Retina (tissue), 1 donor: ENCODE results near the gene METTL8.
"Not testable (repeated sequence)": the region's sequence is repeated elsewhere in the genome, so short reads cannot be mapped to it uniquely, and the experiment has no call there.

Source experiments
- DNase-seq: peaks from one replicate; pipeline ENCODE4 v3.0.0-alpha.2; 2016

METTL8 gene

DNA sequence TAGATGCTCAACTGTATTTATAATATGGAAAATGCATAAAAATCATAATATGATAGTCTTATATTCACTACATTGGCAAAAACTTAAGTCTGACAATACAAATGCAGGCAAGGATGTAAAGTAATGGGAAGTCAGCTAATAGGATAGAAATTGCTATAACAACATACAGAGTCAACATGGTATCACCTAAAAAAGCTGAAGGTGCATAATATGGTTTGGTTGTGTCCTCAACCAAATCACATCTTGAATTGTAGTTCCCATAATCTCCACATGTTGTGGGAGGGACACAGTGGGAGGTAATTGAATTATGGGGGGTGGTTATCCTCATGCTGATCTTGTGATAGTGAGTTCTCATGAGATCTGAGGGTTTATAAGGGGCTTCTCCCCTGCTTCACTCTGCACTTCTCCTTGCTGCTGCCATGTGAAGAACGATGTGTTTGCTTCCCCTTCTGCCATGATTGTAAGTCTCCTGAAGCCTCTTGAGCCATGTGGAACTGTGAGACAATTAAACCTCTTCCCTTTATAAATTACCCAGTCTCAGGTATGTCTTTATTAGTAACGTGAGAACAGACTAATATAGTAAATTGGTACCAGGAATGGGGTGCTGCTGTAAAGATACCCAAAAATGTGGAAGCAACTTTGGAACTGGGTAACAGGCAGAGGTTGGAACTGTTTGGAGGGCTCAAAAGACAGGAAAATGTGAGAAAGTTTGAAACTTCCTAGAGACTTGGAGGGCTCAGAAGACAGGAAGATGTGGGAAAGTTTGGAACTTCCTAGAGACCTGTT, 10.9 kb downstream of the METTL8 start:
- DNase-seq = not testable (repeated sequence)

DNA sequence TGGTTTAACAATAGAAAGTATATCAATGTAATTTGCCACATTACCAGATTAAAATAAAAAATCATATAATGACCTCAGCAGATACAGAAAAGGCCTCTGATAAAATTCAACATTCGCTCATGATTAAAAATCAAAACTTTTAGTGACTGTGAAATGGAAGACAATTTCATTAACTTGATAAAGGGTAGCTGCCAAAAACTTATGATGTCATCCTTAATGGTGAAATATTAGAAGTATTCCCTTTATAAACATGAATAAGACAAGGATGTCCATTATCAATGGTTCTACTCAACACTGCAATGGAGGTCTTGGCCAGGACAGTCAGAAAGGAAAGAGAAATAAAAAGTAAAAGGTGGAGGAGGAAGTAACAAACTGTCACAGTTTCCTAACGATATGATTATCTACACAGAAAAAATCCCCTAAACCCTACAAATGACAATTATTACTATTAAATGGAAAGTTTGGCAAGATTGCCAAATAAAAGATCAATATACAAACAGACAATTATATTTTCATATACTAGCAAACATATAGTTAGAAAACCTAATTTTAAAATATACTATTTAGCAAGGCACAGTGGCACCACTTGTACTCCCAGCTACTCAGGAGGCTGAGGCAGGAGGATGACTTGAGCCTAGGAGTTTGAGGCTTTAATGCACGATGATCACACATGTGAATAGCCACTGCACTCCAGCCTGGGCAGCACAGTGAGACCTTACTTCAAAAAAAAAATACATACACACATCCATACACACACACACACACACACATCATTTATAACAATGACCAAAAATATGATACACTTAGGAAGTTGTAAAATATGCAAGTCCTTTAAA, 12.8 kb downstream of the METTL8 start:
- DNase-seq = no peak

GRCh38 chr2:171419333-171419732, 14.5 kb downstream of the METTL8 start:
- no peak for DNase-seq

DNA sequence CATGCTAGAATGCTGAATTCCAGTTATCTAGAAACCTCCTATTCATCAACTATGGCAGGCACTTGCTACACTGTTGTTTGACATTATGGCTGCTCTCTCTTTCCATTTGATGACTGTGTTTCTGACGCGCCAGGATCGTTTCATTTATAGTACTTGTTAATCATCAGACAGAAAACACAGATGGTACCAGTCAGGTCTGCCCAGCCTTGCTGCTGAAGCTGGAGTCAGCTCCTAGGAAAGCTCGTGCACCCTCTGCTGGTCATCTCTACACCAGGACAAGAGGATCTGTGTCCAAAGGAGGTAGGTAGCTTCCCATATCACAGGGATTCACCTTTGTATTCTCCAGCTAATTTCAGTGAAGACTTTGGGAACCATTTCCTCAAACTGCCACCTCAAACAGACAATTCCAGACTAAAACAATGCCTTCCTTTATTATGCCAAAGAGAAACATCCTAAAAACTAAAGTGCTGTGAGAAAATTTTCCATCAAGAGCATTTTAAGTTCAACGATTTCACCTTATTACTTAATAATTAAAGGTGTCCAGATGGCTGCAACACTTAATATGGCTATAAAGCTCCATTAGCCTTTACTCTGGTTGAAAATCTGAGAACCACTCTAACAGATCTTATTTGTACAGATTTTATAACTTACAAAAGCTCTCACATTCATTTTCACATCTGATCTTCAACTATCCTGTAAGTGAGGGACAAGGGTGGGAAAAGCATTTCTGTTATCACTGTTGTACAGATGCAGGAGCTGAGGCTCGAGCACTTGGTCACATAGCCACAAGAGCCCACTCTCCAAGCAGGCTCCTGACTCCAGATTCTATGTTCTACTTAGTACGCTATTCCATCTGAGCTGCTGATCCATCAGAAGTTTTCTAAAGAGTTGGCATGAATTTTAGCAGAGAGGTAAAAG, 17.5 kb downstream of the METTL8 start:
- DNase-seq = peak; percentile 74

DNA sequence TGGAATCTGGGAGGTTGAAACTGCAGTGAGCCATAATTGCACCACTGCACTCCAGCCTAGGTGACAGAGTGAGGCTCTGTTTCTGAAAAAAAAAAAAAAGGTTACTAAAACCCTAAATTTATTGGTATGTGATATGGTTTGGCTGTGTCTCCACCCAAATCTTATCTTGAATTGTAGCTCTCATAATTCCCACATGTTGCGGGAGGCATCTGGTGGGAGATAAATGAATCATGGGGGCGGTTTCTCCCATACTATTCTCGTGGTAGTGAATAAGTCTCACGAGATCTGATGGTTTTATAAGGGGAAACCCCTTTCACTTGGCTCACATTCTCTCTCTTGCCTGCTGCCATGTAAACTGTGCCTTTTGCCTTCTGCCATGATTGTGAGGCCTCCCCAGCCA, 19.1 kb downstream of the METTL8 start:
- not testable (repeated sequence) for DNase-seq

GRCh38 chr2:171412571-171413175, 21.1 kb downstream of the METTL8 start:
- no peak for DNase-seq

DNA sequence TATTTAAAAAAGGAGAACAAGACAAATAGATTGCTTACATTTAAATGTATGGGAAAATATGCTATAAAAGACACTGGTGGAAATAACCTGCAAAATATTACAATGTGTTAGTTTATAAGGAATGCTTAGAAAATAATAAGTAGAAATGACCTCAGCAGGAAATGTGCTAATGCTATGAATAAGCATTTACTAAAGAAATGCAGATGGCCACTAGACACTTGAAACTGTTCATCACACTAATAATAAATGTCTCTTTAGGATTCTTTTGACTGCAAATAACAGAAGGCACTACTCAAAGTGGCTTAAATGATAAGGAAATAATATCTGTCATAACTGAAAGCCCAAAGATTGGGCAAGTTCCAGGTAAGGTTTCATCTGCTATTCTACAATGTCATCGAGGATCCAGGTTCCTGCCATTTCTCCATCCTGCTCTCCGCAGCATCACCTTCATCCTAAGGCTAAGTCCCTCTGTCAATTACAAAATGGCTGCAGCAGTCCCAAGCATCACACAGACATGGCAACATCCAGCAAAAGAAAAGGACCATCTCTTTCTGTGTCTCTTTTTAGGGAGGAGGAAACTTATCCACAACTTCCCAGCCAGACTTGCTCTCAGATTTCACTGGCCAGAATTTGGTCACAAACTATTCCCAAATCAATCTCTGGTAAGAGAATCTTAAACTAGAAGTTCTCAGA, 21.9 kb downstream of the METTL8 start:
- no peak for DNase-seq

- DNase-seq = no peak
Observed at GRCh38 chr2:171411214-171411613, 22.6 kb downstream of the METTL8 start.

DNA sequence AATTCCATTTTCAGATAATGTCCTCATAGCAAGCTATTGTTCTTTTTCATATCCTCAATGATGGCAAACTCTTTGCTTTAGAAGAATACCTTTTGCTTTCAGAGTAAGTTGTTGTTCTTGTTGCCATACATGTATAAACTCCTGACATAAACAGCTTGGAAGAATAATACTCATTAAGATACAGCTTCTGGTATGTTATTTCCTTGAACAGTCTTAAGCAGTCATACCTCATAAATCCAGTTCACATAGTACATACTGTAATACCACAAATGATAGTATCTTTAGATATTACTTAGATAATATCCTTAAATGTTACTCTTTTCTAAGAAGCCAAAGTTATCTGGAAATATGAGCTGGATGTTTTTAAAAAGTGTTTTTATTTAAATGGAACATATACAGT, 23.2 kb downstream of the METTL8 start:
- no peak for DNase-seq

GRCh38 chr2:171410101-171410500, 23.7 kb downstream of the METTL8 start:
- no peak for DNase-seq

DNA sequence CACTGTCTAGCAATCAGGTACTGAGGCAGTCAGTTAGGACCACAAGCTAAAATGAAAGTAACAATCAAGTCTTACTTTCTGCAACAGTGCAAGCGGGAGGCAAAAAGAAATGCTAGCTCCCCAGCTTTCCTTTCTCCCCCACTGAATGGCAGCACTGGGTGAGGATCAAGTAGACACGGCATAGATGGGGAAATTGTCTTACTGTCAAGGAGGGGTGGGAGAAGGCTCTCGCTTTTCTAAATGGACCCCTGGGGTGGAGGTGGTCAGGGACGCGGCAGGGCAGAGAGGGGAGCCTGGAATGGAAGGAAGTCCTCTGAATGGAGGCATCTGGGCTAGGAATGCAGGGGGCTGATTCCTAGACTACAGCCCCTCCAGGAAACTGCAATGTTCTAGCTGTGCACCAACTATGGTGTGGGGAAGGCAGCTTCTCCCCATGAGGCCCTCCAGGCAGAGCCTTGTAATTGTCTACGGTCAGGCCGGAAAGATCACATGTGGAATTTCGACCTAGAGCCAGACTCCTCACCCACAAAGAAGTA, 24.3 kb downstream of the METTL8 start:
- DNase-seq = peak; percentile 25

DNA sequence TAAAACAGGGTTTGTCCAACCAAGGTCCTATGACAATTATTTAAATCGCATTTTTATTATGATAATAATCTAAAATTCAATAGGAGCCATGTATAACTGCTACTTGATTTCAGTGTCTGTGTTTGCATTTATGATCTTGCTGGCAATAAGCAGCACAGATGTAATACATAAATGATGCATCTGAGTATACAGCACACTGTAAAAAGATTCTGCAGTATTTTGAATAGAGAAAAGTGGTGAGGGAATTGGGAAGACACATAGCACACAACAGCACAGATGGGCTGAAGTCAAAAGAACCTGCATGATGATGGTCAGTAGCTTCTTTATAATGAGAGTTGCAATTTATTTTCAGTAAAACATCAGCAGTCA, 26.1 kb downstream of the METTL8 start:
- no peak for DNase-seq

DNA sequence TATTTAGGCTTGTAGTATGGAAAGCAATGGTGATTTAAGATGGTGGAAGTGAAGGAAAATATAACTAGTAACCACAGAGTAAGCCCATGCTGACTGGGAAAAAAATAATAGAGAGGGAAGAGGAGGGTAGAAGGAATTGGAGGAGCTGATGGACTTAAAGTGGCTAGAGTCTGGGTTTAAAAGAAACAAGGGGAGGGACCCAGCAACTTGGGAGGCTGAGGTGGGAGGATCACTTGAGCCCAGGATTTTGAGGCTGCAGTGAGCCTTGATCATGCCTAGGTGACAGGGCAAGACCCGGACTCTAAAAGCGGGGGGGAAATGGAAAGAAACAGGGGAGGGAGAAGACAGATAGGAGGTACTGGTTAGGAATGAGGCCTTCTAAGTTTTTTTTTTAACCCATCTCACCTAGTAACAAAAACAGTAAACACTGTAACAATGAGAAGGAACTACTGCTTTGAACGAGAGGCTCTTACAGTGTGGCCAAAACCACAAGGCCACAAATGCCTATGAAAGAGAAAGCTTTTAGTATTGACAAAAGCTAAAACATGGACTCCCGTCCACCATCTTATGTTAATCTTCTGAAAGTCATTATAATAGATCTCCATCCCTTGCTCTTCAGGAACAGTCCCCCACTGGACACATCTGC, 26.6 kb downstream of the METTL8 start:
- DNase-seq = no peak

DNA sequence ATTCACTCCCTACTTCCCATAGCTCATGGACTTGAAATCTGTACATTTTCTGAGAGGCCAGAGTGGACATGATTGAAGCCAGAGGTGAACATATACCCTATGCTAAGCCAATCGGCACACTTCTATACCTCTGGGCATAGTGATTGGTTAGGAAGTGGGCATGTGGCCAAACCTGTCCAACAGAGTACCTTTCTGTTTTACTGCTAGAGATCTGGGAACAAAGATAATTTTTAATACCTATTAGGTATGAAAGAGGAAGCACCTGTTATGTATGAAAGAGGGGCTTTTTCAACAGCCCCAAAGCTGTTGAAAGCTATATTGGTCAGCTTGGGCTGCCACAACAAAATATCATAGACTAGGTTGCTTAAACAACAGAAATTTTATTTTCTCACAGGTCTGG, 27.7 kb downstream of the METTL8 start:
- no peak for DNase-seq

DNA sequence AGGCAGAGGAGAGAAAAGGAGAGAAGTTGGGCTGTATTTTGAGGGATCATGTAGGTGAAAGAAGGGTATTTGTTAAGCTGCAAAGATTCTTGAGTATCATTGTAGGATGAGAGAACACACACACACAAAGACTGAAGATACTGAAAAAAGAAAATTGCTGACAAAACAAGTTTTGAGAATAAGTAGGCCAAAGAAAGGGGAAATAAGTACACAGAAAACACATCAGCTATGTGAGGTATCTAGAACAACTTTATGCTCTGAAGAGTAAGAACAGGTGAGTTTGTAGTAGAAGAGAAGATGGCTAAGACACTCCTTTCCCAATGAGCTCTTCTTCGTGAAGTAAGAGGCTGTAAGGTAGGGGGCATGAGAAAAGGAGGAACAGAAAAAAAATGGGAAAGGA, 28.2 kb downstream of the METTL8 start:
- no peak for DNase-seq

DNA sequence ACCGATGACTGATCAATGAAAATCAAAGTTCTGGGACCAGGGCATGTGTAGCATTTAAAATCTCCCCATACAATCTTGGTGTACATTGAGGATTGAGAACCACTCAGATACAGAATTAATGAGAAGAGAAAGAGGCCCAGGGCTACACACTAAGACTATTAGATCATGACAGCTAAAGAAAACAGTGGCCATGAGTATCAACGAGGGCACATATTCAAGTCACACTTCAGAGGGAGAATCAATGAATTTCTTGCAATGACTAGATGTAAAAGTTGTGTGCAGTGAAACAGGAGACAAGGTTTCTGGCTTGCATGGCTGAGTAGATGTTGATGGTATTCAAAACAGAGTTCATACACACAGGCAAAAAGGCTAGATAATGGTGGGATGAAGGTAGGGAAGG, 29.1 kb downstream of the METTL8 start:
- DNase-seq = no peak

- DNase-seq = no peak
Observed at GRCh38 chr2:171404261-171404660, 29.5 kb downstream of the METTL8 start.

DNA sequence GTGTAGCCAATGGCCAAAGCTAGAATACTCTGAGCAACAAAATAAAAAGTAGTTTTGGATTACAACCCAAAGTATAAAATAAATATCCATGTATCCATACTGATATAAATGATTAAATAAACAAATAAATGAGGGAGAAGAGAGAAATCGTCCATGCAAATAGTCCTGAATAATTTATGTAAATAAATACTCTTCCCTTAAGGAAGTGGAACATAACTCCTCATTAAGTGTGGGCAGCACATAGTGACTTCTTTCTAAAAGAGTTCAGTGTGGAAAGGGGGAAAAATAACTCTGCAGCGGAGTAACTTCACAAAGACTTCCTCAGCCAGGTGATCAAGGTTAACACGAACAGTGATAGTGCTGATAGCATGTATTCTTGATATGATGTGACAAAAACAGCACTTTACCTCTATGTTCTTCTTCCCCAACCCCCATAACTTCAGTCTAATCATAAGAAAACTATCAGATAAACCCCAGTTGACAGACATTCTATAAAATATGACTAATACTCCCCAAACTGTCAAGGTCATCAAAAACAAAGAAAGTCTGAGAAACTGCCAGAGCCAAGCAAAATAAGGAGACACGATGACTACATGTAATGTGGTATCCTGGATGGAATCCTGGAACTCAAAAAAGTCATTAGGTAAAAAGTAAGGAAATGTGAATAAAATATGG, 30.7 kb downstream of the METTL8 start:
- no peak for DNase-seq

DNA sequence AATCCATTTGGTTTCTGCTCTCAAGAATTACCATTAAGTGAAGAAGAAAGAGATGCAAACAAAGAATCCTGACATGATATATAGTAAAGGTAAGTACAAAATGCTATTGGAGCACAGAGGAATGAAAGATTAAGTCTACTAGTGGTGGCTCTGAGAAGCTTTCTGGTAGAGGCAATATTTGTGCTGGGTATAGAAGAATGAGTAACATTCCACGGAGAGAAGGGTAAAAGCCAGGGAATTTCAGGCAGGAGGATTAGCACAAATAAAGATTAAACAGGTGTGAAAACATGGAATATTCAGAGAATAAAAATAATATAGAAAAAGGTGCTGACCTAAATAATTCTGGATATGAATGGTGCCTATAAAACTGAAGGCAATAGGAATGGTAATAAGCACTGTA, 31.8 kb downstream of the METTL8 start:
- DNase-seq = no peak

DNA sequence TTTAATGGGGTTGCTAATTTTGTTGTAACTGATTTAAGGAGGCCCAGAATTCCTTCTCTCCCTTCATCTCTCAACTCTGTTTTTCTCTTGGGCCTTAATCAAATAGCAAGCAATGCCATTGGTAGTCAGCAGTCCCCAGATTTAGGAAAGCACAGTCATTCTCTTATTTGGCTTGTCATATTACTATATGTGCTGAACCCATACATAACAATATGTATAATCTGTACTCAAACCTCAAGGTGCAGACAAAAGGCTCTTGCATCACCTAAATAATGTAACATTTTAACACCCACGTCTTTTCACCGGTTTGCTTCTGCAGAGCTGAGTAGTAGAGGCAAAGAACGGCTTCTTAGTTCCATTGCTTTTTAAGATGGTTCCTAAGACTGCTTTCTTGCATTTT, 33.4 kb downstream of the METTL8 start:
- DNase-seq = no peak

GRCh38 chr2:171399292-171399691, 34.5 kb downstream of the METTL8 start:
- DNase-seq = no peak
